GM20000 (cell line): ENCODE data around the gene CHD8.
"Not testable (repeated sequence)": the region's sequence is repeated elsewhere in the genome, so short reads cannot be mapped to it uniquely, and the experiment has no call there.

Source experiments
- DNase-seq: peaks from one replicate; pipeline ENCODE4 v3.0.0; 2012; ENCODE audit warnings: low spot score
- TF ChIP-seq, protein P1 (sequence below): IDR thresholded peaks from 2 replicates; pipeline ENCODE4 v1.5.1; 2012; ENCODE audit warnings: mild to moderate bottlenecking, control low read depth; ENCODE audit errors: extremely low read depth, missing control alignments

Gene CHD8

DNA sequence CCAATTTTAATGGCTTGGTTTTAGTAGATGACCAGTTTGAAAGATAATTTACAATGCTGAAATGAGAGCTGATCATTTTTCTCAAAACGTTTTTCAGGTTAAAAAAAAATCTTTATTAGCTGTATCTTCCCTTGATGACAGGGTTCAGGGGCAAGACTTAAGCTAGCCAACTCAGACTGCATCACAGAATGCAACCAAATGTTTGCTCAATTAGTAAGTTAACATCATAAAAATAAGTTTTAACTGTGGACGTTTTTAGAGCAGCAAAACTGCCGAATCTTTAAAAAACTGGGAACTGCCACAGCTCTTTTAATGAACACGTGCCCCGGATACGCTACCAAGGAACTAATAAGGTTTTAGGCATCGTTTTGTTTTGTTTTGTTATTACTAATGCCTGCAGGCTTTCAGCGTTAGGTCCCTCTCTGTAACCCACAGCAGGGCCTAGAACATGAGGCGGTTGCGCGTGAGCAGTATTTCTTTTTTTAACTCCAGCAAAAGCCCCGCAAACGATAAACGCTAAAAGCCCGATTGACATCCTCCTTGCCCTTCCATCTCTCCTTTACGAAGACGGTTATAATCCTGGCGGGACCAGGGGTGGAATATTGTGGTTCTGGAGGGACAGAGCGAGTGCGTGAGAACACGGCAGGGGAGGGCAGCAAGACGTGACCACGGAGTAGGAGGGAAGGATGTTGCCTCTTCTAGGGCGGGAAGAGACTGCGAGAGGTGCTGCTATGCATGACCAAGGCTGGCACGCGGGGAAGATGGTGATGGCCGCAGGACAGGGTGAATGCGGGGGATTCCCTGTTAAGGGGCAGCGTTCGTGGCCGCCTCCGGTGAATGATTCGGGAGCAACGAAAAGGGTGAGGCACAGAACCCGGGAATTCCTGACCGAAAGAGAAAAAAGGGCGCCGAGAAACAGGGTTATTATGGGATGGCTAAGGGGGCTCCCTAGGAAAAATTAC, 72.8 kb downstream of the CHD8 start:
- TF ChIP-seq, protein P1, sequence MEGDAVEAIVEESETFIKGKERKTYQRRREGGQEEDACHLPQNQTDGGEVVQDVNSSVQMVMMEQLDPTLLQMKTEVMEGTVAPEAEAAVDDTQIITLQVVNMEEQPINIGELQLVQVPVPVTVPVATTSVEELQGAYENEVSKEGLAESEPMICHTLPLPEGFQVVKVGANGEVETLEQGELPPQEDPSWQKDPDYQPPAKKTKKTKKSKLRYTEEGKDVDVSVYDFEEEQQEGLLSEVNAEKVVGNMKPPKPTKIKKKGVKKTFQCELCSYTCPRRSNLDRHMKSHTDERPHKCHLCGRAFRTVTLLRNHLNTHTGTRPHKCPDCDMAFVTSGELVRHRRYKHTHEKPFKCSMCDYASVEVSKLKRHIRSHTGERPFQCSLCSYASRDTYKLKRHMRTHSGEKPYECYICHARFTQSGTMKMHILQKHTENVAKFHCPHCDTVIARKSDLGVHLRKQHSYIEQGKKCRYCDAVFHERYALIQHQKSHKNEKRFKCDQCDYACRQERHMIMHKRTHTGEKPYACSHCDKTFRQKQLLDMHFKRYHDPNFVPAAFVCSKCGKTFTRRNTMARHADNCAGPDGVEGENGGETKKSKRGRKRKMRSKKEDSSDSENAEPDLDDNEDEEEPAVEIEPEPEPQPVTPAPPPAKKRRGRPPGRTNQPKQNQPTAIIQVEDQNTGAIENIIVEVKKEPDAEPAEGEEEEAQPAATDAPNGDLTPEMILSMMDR, result no peak
- peak; percentile 28 for DNase-seq

DNA sequence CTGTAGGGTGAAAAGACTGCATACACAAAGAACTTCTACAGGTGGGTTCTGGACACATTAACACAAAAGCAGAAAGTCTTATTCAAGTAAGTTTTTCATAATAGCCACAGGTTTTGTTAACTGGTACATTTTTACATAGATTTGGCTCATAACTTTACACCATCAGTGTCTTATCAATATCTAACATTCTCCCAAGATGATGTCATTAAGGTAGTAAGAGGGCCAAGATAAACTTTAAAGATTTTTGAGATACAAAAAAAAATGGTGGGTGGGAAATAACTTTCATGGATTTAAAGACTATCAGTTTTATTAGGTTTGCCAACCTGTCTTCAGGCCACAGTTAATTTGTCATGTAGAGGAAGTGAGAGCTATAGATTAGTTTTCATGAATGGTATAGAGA, 73.8 kb downstream of the CHD8 start:
- DNase-seq, result no peak
- TF ChIP-seq, protein P1, result no peak

DNA sequence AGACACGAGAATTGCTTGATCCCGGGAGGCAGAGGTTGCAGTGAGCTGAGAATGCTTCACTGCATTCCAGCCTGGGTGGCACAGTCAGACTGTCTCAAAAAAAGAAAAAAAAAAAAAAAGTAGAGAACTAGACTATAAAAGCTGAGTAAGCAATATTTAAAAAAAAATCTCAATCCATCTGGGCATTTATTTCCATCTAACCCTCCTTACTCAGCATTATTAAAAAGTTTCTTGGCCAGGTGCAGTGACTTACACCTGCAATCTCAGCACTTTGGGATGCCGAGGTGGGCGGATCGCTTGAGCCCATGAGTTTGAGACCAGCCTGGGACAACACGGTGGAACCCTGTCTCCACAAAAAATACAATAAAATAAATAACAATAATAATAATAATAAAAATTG, 76.6 kb downstream of the CHD8 start:
- DNase-seq, result no peak
- TF ChIP-seq, protein P1, result no peak

DNA sequence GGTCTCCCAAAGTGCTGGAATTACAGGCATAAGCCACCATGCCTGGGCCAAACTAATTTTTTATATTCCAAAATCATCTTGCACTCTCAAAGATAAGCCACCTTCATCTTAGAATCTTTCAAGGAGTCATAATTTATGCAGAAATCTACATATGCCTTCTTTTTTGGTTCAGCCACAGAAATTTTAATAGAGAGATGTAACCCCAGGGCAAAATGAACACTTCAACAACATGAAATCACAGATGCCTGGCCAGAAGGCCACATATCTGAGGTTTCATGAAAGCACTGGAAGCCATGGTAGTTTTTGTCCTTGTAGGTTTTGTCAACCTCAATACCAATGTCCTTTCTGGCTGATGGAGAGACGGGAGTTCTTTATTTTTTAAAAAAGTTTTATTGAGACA, 81.9 kb downstream of the CHD8 start:
- TF ChIP-seq, protein P1, result no peak
- no peak for DNase-seq

DNA sequence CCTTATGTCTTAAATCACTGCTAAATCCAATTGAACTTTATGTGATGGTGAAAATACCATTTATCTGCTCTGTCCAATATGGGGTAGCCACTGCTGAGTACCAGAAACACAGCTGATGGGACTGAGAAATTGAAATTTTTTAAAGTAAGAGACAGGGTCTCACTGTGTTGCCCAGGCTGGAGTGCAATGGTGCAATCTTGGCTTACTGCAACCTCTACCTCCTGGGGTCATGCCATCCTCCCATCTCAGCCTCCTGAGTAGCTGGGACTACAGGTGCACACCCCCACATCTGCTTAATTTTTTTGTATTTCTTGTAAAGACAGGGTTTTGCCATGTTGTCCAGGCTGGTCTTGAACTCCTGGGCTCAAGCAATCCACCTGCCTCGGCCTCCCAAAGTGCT, 83.1 kb downstream of the CHD8 start:
- not testable (repeated sequence) for DNase-seq

DNA sequence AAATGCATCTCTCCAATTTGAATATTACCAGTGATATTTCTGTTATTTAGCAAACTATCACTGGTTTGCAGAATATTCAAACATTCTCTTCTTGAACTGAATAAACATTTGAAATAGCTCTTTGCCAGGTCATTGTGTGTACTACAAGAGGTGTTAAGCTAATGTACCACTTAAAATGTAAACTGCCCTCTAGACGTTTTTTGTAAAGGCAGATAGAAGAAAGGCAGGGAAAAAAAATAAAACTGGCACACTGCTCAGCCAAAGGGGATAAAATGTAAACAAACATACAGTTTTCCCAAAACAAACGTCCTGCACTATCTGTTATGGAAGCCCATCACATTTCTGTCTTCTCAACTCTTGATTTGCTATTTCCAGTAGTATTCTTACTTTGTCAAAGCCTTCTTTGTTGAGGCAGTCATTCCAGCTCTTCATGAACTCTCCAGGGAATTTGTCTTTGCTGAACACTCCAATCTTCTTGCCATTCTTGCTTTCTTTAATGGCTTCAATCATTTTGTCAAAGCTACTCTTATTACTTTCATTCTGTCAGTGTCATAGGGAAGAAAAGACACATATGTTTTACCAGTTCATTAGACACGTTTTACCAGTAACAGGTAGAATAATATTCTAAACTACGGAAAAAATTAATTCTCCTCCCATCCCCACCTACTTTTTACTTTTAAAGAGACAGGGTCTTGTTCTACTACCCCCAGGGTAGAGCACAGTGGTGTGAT, 85.8 kb downstream of the CHD8 start:
- no peak for DNase-seq
- TF ChIP-seq, protein P1, result no peak

DNA sequence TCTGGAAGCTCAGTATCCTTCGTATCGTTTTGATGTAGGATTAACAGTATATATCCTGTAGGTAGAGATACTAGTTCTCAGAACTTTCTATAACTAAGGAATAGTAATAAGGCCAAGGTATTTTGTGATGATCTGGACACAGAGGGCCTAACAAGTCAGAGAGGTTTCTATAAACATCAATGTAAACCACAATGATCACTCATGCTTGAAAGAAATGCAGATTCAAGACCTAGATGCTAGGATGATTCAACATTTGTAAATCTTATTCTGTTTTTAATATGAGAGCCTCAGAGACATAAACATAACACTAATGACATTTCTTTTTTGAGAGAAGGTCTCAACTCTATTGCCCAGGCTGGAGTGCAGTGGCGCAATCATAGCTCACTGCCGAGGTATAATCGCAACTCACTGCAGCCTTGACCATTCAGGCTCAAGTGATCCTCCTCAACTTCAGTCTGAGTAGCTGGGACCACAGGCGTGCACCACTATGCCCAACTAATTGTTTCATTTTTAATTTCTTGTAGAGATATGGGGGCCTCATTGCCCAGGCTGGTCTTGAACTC, 88.3 kb downstream of the CHD8 start:
- TF ChIP-seq, protein P1, result no peak
- DNase-seq, result no peak
